HCT116 (cell line): ENCODE data around the gene ITK. TPM values are rescaled to one million over a fixed set of nuclear protein-coding genes. Genes with fewer than 3 reads are reported as not detected.

Experiments used
- ATAC-seq: fragments of 200-7000 bp; cut with Tn5 transposase; 2 replicates; pipeline ENCODE4 v1.9.1; 2020; ENCODE audit warnings: mild to moderate bottlenecking, moderate library complexity
- BruUV-seq: library from RNA; stranded (reverse); fragments of 400-500 nt; replicated peaks from 2 replicates; lab custom pipeline; 2021; lab: Mats Ljungman, UMichigan
- CTCF ChIA-PET: fragments of 300-600 bp; sonication (Branson Sonifier 250); formaldehyde crosslinking; loops from one replicate; lab custom pipeline; 2021; ENCODE audit warnings: antibody characterized with exemption; lab: Charles Lee
- POLR2A ChIA-PET: fragments of 300-600, 350-600 bp; sonication (Branson Sonifier 250); formaldehyde crosslinking; loops from one replicate; lab custom pipeline; 2021; ENCODE audit warnings: antibody characterized with exemption; lab: Charles Lee
- RAD21 ChIA-PET, 2 experiments: fragments of 300-600 bp; sonication (Branson Sonifier 250); formaldehyde crosslinking; loops; one replicate each; lab custom pipeline; 2023; ENCODE audit warnings: low total read pairs in 2 of 2; ENCODE audit not compliant: uncharacterized antibody in 2 of 2, unreplicated experiment in 2 of 2, low non-redundant PET in 1 of 2; lab: Charles Lee
- DNase-seq: peaks from one replicate; pipeline ENCODE4 v3.0.0-alpha.2; 2010; ENCODE audit warnings: low read depth, low spot score
- H2AFZ ChIP-seq: fragments of 200-600 bp; shearing (Covaris generic), sonication (generic); 2 replicates; pipeline ENCODE4 v1.6.1; 2017; ENCODE audit warnings: low read depth, mixed run types, mixed read lengths, antibody characterized with exemption, low read length; ENCODE audit not compliant: poor library complexity, severe bottlenecking
- H3K27ac ChIP-seq: 2 replicates; pipeline ENCODE4 v1.5.1; 2012; ENCODE audit warnings: low read depth, low read length
- H3K27me3 ChIP-seq: fragments of 200-600 bp; sonication (generic); 2 replicates; pipeline ENCODE4 v1.6.1; 2016; ENCODE audit warnings: mixed run types, low read length, mixed read lengths; ENCODE audit not compliant: insufficient read depth
- H3K36me3 ChIP-seq, 2 experiments: fragments of 200-500 bp in 1 of 2; fragments of 200-600 bp in 1 of 2; sonication (Bioruptor generic) in 1 of 2; sonication (generic) in 1 of 2; 2 replicates each; pipeline versions ENCODE4 v1.5.1 to v1.6.1; 2014 to 2016; ENCODE audit warnings: low read length in 2 of 2, inconsistent platforms in 1 of 2, mixed read lengths in 1 of 2, mixed run types in 1 of 2; ENCODE audit not compliant: insufficient read depth in 2 of 2, control insufficient read depth in 1 of 2
- H3K4me1 ChIP-seq, 2 experiments: fragments of 200-600 bp in 1 of 2; sonication (generic) in 1 of 2; 2 replicates each; pipeline versions ENCODE4 v1.5.1 to v1.6.1; 2012 to 2017; ENCODE audit warnings: low read length in 2 of 2, inconsistent platforms in 1 of 2, mild to moderate bottlenecking in 1 of 2, mixed read lengths in 1 of 2, mixed run types in 1 of 2, moderate library complexity in 1 of 2; ENCODE audit not compliant: insufficient read depth in 2 of 2, control insufficient read depth in 1 of 2
- H3K4me2 ChIP-seq: fragments of 200-600 bp; sonication (generic); 2 replicates; pipeline ENCODE4 v1.6.1; 2017; ENCODE audit warnings: mixed run types, low read length, mixed read lengths
- H3K4me3 ChIP-seq, 2 experiments: fragments of 200-600 bp in 1 of 2; sonication (generic) in 1 of 2; replicated peaks in 1 of 2; 2 replicates each; pipeline ENCODE4 v1.5.1; 2011 to 2016; ENCODE audit warnings: low read length in 2 of 2, control low read depth in 1 of 2, low read depth in 1 of 2, mild to moderate bottlenecking in 1 of 2, mixed read lengths in 1 of 2, mixed run types in 1 of 2
- H3K79me2 ChIP-seq: fragments of 200-600 bp; sonication (generic); 2 replicates; pipeline ENCODE4 v1.6.1; 2017; ENCODE audit warnings: mild to moderate bottlenecking, mixed run types, low read length, moderate library complexity, mixed read lengths; ENCODE audit not compliant: insufficient read depth
- H3K9ac ChIP-seq: fragments of 200-600 bp; sonication (generic); 2 replicates; pipeline ENCODE4 v1.6.1; 2016; ENCODE audit warnings: low read length, mixed read lengths
- H3K9me2 ChIP-seq: fragments of 200-600 bp; sonication (generic), shearing (Covaris generic); 2 replicates; pipeline ENCODE4 v1.6.1; 2017; ENCODE audit warnings: mixed run types, mild to moderate bottlenecking, moderate library complexity; ENCODE audit not compliant: insufficient read depth
- H3K9me3 ChIP-seq, 2 experiments: fragments of 200-500 bp in 1 of 2; fragments of 200-600 bp in 1 of 2; sonication (Bioruptor generic) in 1 of 2; sonication (generic) in 1 of 2; 2 replicates each; pipeline ENCODE4 v1.6.1; 2014 to 2017; ENCODE audit warnings: low read length in 2 of 2, mixed read lengths in 2 of 2, inconsistent platforms in 1 of 2, low read depth in 1 of 2, mild to moderate bottlenecking in 1 of 2, mixed run types in 1 of 2, moderate library complexity in 1 of 2; ENCODE audit not compliant: control insufficient read depth in 1 of 2, insufficient read depth in 1 of 2
- H4K20me1 ChIP-seq: fragments of 200-600 bp; sonication (generic), shearing (Covaris generic); 2 replicates; pipeline ENCODE4 v1.6.1; 2017; ENCODE audit warnings: mixed run types, mild to moderate bottlenecking, moderate library complexity; ENCODE audit not compliant: insufficient read depth
- ATF3 ChIP-seq: IDR thresholded peaks from 2 replicates; pipeline ENCODE4 v1.6.1; 2012
- CBX3 ChIP-seq: IDR thresholded peaks from 2 replicates; pipeline ENCODE4 v1.6.1; 2012; ENCODE audit warnings: low read depth
- CEBPB ChIP-seq: IDR thresholded peaks from 2 replicates; pipeline ENCODE4 v1.6.1; 2012; ENCODE audit warnings: low read depth
- EGR1 ChIP-seq: IDR thresholded peaks from 2 replicates; pipeline ENCODE4 v1.6.1; 2012; ENCODE audit warnings: low read depth
- ELF1 ChIP-seq: IDR thresholded peaks from 2 replicates; pipeline ENCODE4 v1.6.1; 2012; ENCODE audit warnings: low read depth, borderline replicate concordance
- EZH2 ChIP-seq: fragments of 200-600 bp; sonication (generic); IDR thresholded peaks from 2 replicates; pipeline ENCODE4 v1.6.1; 2017; ENCODE audit warnings: antibody characterized with exemption, mixed run types
- EZH2phosphoT487 ChIP-seq: fragments of 200-600 bp; IDR thresholded peaks from 2 replicates; pipeline ENCODE4 v1.6.1; 2018; ENCODE audit warnings: antibody characterized with exemption, borderline replicate concordance
- FOSL1 ChIP-seq: IDR thresholded peaks from 2 replicates; pipeline ENCODE4 v1.6.1; 2012; ENCODE audit warnings: low read depth
- JUND ChIP-seq: IDR thresholded peaks from 2 replicates; pipeline ENCODE4 v1.6.1; 2012
- POLR2A ChIP-seq: IDR thresholded peaks from 2 replicates; pipeline ENCODE4 v1.7.0; 2011; ENCODE audit warnings: borderline replicate concordance; ENCODE audit not compliant: insufficient read depth, insufficient read length; ENCODE audit errors: extremely low read depth
- SIN3A ChIP-seq: IDR thresholded peaks from 2 replicates; pipeline ENCODE4 v1.6.1; 2012; ENCODE audit warnings: low read depth
- SP1 ChIP-seq: IDR thresholded peaks from 2 replicates; pipeline ENCODE4 v1.6.1; 2012; ENCODE audit warnings: low read depth
- TCF7L2 ChIP-seq: IDR thresholded peaks from 2 replicates; pipeline ENCODE4 v1.7.0; 2011; ENCODE audit warnings: borderline replicate concordance, inconsistent platforms; ENCODE audit not compliant: insufficient read depth, insufficient read length; ENCODE audit errors: extremely low read depth
- YY1 ChIP-seq: IDR thresholded peaks from 2 replicates; pipeline ENCODE4 v1.6.1; 2011; ENCODE audit warnings: low read length, low read depth, moderate library complexity, mild to moderate bottlenecking; ENCODE audit not compliant: insufficient replicate concordance; ENCODE audit errors: extremely low read depth
- ZBTB33 ChIP-seq: IDR thresholded peaks from 2 replicates; pipeline ENCODE4 v1.6.1; 2011; ENCODE audit warnings: mild to moderate bottlenecking, low read length, moderate library complexity; ENCODE audit not compliant: insufficient replicate concordance; ENCODE audit errors: extremely low read depth
- ZFX ChIP-seq: fragments of 450-650 bp; IDR thresholded peaks from 2 replicates; pipeline ENCODE4 v1.6.1; 2017
- ZNF274 ChIP-seq: fragments of 200-500 bp; sonication (Bioruptor generic); IDR thresholded peaks from 2 replicates; pipeline ENCODE4 v1.6.1; 2014; ENCODE audit warnings: mild to moderate bottlenecking, low read depth, low read length, inconsistent platforms
- intact Hi-C: fragments of 100-400 bp; cut with micrococcal nuclease; formaldehyde crosslinking; loops from 2 replicates; pipeline ENCODE4 v1.10.0; 2022
- total RNA-seq: library from RNA; stranded (reverse); gene quantifications from one replicate; pipeline ENCODE4 v1.2.1, GENCODE V29; 2021; ENCODE audit not compliant: unreplicated experiment
- TF ChIP-seq, protein P1 (sequence below), 3 experiments: fragments of 200-600 bp in 1 of 3; sonication (generic) in 1 of 3; IDR thresholded peaks in 2 of 3; conservative IDR thresholded peaks in 1 of 3; 2 replicates each; pipeline ENCODE4 v1.5.1; 2012 to 2017; ENCODE audit warnings: low read depth in 2 of 3, low read length in 2 of 3, antibody characterized with exemption in 1 of 3, borderline replicate concordance in 1 of 3, control low read depth in 1 of 3, mild to moderate bottlenecking in 1 of 3, mixed read lengths in 1 of 3, mixed run types in 1 of 3, moderate library complexity in 1 of 3; ENCODE audit not compliant: insufficient read depth in 1 of 3
- TF ChIP-seq, protein P2 (sequence below): IDR thresholded peaks from 2 replicates; pipeline ENCODE4 v1.6.1; 2012; ENCODE audit warnings: low read depth

The ITK gene
- total RNA-seq, 1 experiment from 2014 or later: 0.37 TPM

- RAD21 ChIA-PET: no interaction called here
- no peak overlapping the region for H3K9ac ChIP-seq
- CTCF ChIA-PET: no interaction called here
- intact Hi-C loops: no loop called here
- no peaks in the 10 kb centered on the region for H3K79me2 ChIP-seq
- H4K20me1 ChIP-seq: no peaks in the 10 kb centered on the region
- H3K4me1 ChIP-seq: peaks cover 4 to 8% of the 10 kb centered on the region in 2 experiments; a peak in 2 of 4 replicates
- H3K4me2 ChIP-seq: no peak overlapping the region
- POLR2A ChIA-PET: no interaction called here
- no peak overlapping the region for H3K4me3 ChIP-seq
- H3K9me3 ChIP-seq: no peaks in the 10 kb centered on the region
- DNase-seq (no peak), ATAC-seq (no peak)
- H3K9me2 ChIP-seq: no peaks in the 10 kb centered on the region
- H2AFZ ChIP-seq: no peak overlapping the region
- BruUV-seq: no TSS peak
- TF ChIP-seq ZBTB33: no peak
- TF ChIP-seq, protein P1, sequence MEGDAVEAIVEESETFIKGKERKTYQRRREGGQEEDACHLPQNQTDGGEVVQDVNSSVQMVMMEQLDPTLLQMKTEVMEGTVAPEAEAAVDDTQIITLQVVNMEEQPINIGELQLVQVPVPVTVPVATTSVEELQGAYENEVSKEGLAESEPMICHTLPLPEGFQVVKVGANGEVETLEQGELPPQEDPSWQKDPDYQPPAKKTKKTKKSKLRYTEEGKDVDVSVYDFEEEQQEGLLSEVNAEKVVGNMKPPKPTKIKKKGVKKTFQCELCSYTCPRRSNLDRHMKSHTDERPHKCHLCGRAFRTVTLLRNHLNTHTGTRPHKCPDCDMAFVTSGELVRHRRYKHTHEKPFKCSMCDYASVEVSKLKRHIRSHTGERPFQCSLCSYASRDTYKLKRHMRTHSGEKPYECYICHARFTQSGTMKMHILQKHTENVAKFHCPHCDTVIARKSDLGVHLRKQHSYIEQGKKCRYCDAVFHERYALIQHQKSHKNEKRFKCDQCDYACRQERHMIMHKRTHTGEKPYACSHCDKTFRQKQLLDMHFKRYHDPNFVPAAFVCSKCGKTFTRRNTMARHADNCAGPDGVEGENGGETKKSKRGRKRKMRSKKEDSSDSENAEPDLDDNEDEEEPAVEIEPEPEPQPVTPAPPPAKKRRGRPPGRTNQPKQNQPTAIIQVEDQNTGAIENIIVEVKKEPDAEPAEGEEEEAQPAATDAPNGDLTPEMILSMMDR (IDR thresholded peaks at IDR 0.05 in 2 of 3, conservative IDR thresholded peaks at IDR 0.05 in 1 of 3; ENCODE audit: borderline replicate concordance in 1 of 3, insufficient read depth in 1 of 3, low read depth in 2 of 3, low read length in 2 of 3): no peak
- no peak for TF ChIP-seq YY1
- TF ChIP-seq FOSL1: no peak
- no peak for TF ChIP-seq EZH2phosphoT487
- no peak for TF ChIP-seq CEBPB
- no peak for TF ChIP-seq TCF7L2
- no peak for TF ChIP-seq JUND
- TF ChIP-seq SP1: no peak
- TF ChIP-seq, protein P2, sequence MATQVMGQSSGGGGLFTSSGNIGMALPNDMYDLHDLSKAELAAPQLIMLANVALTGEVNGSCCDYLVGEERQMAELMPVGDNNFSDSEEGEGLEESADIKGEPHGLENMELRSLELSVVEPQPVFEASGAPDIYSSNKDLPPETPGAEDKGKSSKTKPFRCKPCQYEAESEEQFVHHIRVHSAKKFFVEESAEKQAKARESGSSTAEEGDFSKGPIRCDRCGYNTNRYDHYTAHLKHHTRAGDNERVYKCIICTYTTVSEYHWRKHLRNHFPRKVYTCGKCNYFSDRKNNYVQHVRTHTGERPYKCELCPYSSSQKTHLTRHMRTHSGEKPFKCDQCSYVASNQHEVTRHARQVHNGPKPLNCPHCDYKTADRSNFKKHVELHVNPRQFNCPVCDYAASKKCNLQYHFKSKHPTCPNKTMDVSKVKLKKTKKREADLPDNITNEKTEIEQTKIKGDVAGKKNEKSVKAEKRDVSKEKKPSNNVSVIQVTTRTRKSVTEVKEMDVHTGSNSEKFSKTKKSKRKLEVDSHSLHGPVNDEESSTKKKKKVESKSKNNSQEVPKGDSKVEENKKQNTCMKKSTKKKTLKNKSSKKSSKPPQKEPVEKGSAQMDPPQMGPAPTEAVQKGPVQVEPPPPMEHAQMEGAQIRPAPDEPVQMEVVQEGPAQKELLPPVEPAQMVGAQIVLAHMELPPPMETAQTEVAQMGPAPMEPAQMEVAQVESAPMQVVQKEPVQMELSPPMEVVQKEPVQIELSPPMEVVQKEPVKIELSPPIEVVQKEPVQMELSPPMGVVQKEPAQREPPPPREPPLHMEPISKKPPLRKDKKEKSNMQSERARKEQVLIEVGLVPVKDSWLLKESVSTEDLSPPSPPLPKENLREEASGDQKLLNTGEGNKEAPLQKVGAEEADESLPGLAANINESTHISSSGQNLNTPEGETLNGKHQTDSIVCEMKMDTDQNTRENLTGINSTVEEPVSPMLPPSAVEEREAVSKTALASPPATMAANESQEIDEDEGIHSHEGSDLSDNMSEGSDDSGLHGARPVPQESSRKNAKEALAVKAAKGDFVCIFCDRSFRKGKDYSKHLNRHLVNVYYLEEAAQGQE: no peak
- no peak for TF ChIP-seq EZH2
- TF ChIP-seq POLR2A: no peak
- no peak for TF ChIP-seq EGR1
- no peak for TF ChIP-seq ATF3
- no peak for TF ChIP-seq ZFX
- TF ChIP-seq ZNF274: no peak
- no peak for TF ChIP-seq CBX3
- TF ChIP-seq ELF1: no peak
- no peak for TF ChIP-seq SIN3A
- no peaks in the 10 kb centered on the region for H3K36me3 ChIP-seq
- no peaks in the 10 kb centered on the region for H3K27me3 ChIP-seq
- no peak overlapping the region for H3K27ac ChIP-seq
Measured at GRCh38 chr5:157270771-157271170, 90.1 kb downstream of the ITK start.
